Mesendoderm (in vitro differentiated cells): ENCODE results near the gene GPR160.

Source experiments
- DNase-seq: peaks from one replicate; pipeline ENCODE4 v3.0.0; 2013
- H2AK5ac ChIP-seq: 2 replicates; pipeline ENCODE4 v1.6.1; 2013; ENCODE audit warnings: low read length, inconsistent platforms
- H2BK120ac ChIP-seq: 2 replicates; pipeline ENCODE4 v1.6.1; 2013; ENCODE audit warnings: low read depth, mild to moderate bottlenecking, low read length, moderate library complexity, mixed read lengths
- H2BK15ac ChIP-seq: replicated peaks from 2 replicates; pipeline ENCODE4 v1.6.1; 2013; ENCODE audit warnings: low read depth, mild to moderate bottlenecking, moderate library complexity
- H2BK5ac ChIP-seq: 2 replicates; pipeline ENCODE4 v1.6.1; 2013; ENCODE audit warnings: low read length, inconsistent platforms
- H3K18ac ChIP-seq: 2 replicates; pipeline ENCODE4 v1.6.1; 2013; ENCODE audit warnings: mild to moderate bottlenecking, low read length, mixed read lengths
- H3K23ac ChIP-seq: one replicate; pipeline ENCODE4 v1.6.1; 2013; ENCODE audit warnings: low read length
- H3K27ac ChIP-seq: 2 replicates; pipeline ENCODE4 v1.5.1; 2013; ENCODE audit warnings: low read depth, mild to moderate bottlenecking, inconsistent platforms, low read length, moderate library complexity
- H3K27me3 ChIP-seq: 2 replicates; pipeline ENCODE4 v1.6.1; 2013; ENCODE audit warnings: low read length, control low read depth, mild to moderate bottlenecking, inconsistent platforms; ENCODE audit not compliant: insufficient read depth, poor library complexity
- H3K36me3 ChIP-seq: 2 replicates; pipeline ENCODE4 v1.6.1; 2013; ENCODE audit warnings: low read length, inconsistent platforms; ENCODE audit not compliant: control insufficient read depth, insufficient read depth
- H3K4ac ChIP-seq: one replicate; pipeline ENCODE4 v1.6.1; 2013; ENCODE audit warnings: low read depth, mild to moderate bottlenecking, low read length, moderate library complexity
- H3K4me1 ChIP-seq: 2 replicates; pipeline ENCODE4 v1.6.1; 2013; ENCODE audit warnings: low read depth, low read length, inconsistent platforms; ENCODE audit not compliant: control insufficient read depth
- H3K4me2 ChIP-seq: 2 replicates; pipeline ENCODE4 v1.6.1; 2013; ENCODE audit warnings: low read length
- H3K4me3 ChIP-seq: 2 replicates; pipeline ENCODE4 v1.5.1; 2013; ENCODE audit warnings: mild to moderate bottlenecking, low read length
- H3K56ac ChIP-seq: one replicate; pipeline ENCODE4 v1.6.1; 2013; ENCODE audit warnings: low read length
- H3K79me1 ChIP-seq: 2 replicates; pipeline ENCODE4 v1.6.1; 2013; ENCODE audit warnings: low read length, inconsistent platforms
- H3K79me2 ChIP-seq: 2 replicates; pipeline ENCODE4 v1.6.1; 2013; ENCODE audit warnings: mild to moderate bottlenecking, low read length; ENCODE audit not compliant: control insufficient read depth, insufficient read depth
- H3K9ac ChIP-seq: 2 replicates; pipeline ENCODE4 v1.6.1; 2013; ENCODE audit warnings: low read length, inconsistent platforms
- H4K5ac ChIP-seq: one replicate; pipeline ENCODE4 v1.6.1; 2013; ENCODE audit warnings: low read length
- H4K8ac ChIP-seq: one replicate; pipeline ENCODE4 v1.6.1; 2013; ENCODE audit warnings: low read depth, mild to moderate bottlenecking, control low read depth, low read length, moderate library complexity
- WGBS: extraction: QIAGEN DNeasy Blood & Tissue Kit; methylation state at CpG from one replicate; pipeline ENCODE4 v1.1.7; 2013; ENCODE audit warnings: low lambda C conversion rate, missing lambda C conversion rate; ENCODE audit not compliant: insufficient coverage; ENCODE audit errors: extremely low coverage; 5-methylcytosine and 5-hydroxymethylcytosine counted together

The GPR160 gene

GRCh38 chr3:170054204-170054603 lies 16.4 kb downstream of the GPR160 start:
- Histone ChIP-seq H3K27ac (no peak overlapping the region), H3K36me3 (no peaks in the 10 kb centered on the region), H3K79me2 (no peaks in the 10 kb centered on the region), H3K23ac (no peak overlapping the region), H2AK5ac (no peak overlapping the region), H4K8ac (no peak overlapping the region), H2BK15ac (no peak overlapping the region), H3K79me1 (no peaks in the 10 kb centered on the region), H3K4ac (no peak overlapping the region), H2BK5ac (no peak overlapping the region), H2BK120ac (no peak overlapping the region), H3K4me1 (no peaks in the 10 kb centered on the region), H3K56ac (no peak overlapping the region), H3K18ac (no peak overlapping the region), H3K4me3 (no peak overlapping the region), H3K4me2 (no peak overlapping the region), H3K27me3 (no peaks in the 10 kb centered on the region), H3K9ac (no peak overlapping the region), H4K5ac (no peak overlapping the region)
- DNase-seq: peak; percentile 27
- WGBS: no CpG with 5 or more reads among the region's 1 CpG

DNA sequence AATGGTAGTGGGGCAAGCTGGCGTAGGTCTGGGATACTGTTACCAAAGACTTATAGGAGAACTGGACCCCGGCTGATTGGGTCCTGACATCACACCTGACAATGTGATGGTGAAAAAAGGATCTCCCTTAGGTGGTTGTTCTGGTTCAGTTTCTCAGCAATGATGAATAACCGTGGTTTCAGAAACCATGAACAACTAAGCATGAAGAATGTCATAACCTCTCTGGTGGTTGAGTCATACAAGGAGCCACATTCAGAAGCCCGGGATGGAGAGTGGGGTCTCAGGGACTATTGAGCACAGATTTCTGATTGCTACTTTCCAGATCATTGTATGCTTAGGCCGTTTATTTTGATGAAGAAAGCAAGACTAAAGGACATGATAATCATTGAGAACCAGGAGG lies 17.4 kb downstream of the GPR160 start:
- H3K27me3 ChIP-seq: no peaks in the 10 kb centered on the region
- H3K4me2 ChIP-seq: no peak overlapping the region
- no CpG with 5 or more reads among the region's 5 CpGs for WGBS
- no peak overlapping the region for H2BK5ac ChIP-seq
- H3K18ac ChIP-seq: no peak overlapping the region
- DNase-seq: no peak
- H2AK5ac ChIP-seq: no peak overlapping the region
- no peak overlapping the region for H3K27ac ChIP-seq
- no peak overlapping the region for H2BK15ac ChIP-seq
- H3K4me1 ChIP-seq: peaks cover 3% of the 10 kb centered on the region
- H2BK120ac ChIP-seq: no peak overlapping the region
- H3K4me3 ChIP-seq: no peak overlapping the region
- H4K8ac ChIP-seq: no peak overlapping the region
- no peak overlapping the region for H4K5ac ChIP-seq
- H3K9ac ChIP-seq: no peak overlapping the region
- no peaks in the 10 kb centered on the region for H3K79me1 ChIP-seq
- no peak overlapping the region for H3K4ac ChIP-seq
- no peaks in the 10 kb centered on the region for H3K79me2 ChIP-seq
- H3K56ac ChIP-seq: no peak overlapping the region
- H3K36me3 ChIP-seq: no peaks in the 10 kb centered on the region
- H3K23ac ChIP-seq: no peak overlapping the region

GRCh38 chr3:170056710-170057454 lies 19.1 kb downstream of the GPR160 start:
- no peak overlapping the region for H3K18ac ChIP-seq
- H4K5ac ChIP-seq: no peak overlapping the region
- H3K56ac ChIP-seq: no peak overlapping the region
- H3K4me3 ChIP-seq: no peak overlapping the region
- no peak overlapping the region for H3K27ac ChIP-seq
- H3K4me1 ChIP-seq: peaks cover 3% of the 10 kb centered on the region
- DNase-seq: no peak
- H3K79me2 ChIP-seq: no peaks in the 10 kb centered on the region
- no peak overlapping the region for H2BK5ac ChIP-seq
- no CpG with 5 or more reads among the region's 3 CpGs for WGBS
- no peak overlapping the region for H2AK5ac ChIP-seq
- no peaks in the 10 kb centered on the region for H3K27me3 ChIP-seq
- H2BK15ac ChIP-seq: no peak overlapping the region
- H2BK120ac ChIP-seq: no peak overlapping the region
- no peaks in the 10 kb centered on the region for H3K36me3 ChIP-seq
- no peak overlapping the region for H4K8ac ChIP-seq
- H3K79me1 ChIP-seq: no peaks in the 10 kb centered on the region
- no peak overlapping the region for H3K9ac ChIP-seq
- H3K4me2 ChIP-seq: no peak overlapping the region
- H3K4ac ChIP-seq: no peak overlapping the region
- no peak overlapping the region for H3K23ac ChIP-seq

DNA sequence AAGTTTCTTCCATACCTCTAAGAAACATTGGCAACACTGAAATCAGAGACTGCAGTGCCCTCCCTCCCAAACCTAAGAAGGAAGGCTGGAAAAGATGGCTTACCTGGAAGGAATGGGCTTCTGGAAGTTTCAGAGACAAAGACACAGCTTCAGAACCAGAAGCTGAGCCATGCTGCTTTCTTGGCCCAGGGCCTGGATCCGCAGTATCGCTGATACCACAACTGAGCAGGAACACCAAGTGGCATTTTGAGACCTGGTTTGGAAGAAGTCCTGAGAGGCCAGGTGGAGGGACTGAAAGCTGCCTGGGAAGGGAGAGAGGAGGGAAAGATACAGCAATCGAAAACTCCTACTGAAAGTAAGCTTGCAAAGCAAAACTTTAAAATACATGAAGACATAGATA lies 19.8 kb downstream of the GPR160 start:
- no peak overlapping the region for H3K9ac ChIP-seq
- H3K23ac ChIP-seq: no peak overlapping the region
- H2BK15ac ChIP-seq: no peak overlapping the region
- no peak overlapping the region for H2AK5ac ChIP-seq
- H3K56ac ChIP-seq: no peak overlapping the region
- H2BK5ac ChIP-seq: no peak overlapping the region
- H3K27me3 ChIP-seq: no peaks in the 10 kb centered on the region
- H3K27ac ChIP-seq: no peak overlapping the region
- no peak overlapping the region for H4K8ac ChIP-seq
- H2BK120ac ChIP-seq: no peak overlapping the region
- H3K79me2 ChIP-seq: no peaks in the 10 kb centered on the region
- no peak overlapping the region for H3K4me3 ChIP-seq
- peaks cover 3% of the 10 kb centered on the region for H3K4me1 ChIP-seq
- H3K4ac ChIP-seq: no peak overlapping the region
- no CpG with 5 or more reads among the region's 3 CpGs for WGBS
- H4K5ac ChIP-seq: no peak overlapping the region
- H3K18ac ChIP-seq: no peak overlapping the region
- H3K4me2 ChIP-seq: no peak overlapping the region
- H3K36me3 ChIP-seq: no peaks in the 10 kb centered on the region
- DNase-seq: no peak
- H3K79me1 ChIP-seq: no peaks in the 10 kb centered on the region

GRCh38 chr3:170058127-170058526 lies 20.3 kb downstream of the GPR160 start:
- Histone ChIP-seq H2BK120ac (no peak overlapping the region), H3K4ac (no peak overlapping the region), H3K36me3 (no peaks in the 10 kb centered on the region), H3K4me3 (no peak overlapping the region), H3K56ac (no peak overlapping the region), H3K4me2 (no peak overlapping the region), H3K18ac (no peak overlapping the region), H2AK5ac (no peak overlapping the region), H3K79me1 (no peaks in the 10 kb centered on the region), H3K9ac (no peak overlapping the region), H3K79me2 (no peaks in the 10 kb centered on the region), H3K23ac (no peak overlapping the region), H2BK5ac (no peak overlapping the region), H4K8ac (no peak overlapping the region), H3K27ac (no peak overlapping the region), H3K27me3 (no peaks in the 10 kb centered on the region), H3K4me1 (peaks cover 3% of the 10 kb centered on the region), H2BK15ac (no peak overlapping the region), H4K5ac (no peak overlapping the region)
- no CpG with 5 or more reads among the region's 6 CpGs for WGBS
- no peak for DNase-seq

DNA sequence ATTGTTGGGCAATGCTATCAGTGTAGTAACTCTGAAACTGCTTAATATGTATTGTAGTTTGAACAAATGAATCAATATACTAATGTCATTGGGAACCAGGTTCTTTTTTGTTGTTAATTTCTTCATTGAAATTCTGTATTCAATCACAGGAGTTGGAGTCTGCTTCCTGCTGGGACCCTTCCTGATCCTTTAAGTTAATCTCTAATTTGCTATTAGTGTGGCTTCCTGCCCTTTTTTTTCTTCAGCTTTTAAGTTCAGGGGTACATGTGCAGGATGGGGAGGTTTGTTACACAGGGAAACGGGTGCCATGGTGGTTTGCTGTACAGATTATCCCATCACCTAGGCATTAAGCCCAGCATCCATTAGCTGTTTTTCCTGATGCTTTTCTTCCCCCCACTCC lies 21.7 kb downstream of the GPR160 start:
- H3K27ac ChIP-seq: no peak overlapping the region
- peaks cover 3% of the 10 kb centered on the region for H3K4me1 ChIP-seq
- H2BK5ac ChIP-seq: no peak overlapping the region
- H2AK5ac ChIP-seq: no peak overlapping the region
- no peak overlapping the region for H3K56ac ChIP-seq
- H3K79me1 ChIP-seq: no peaks in the 10 kb centered on the region
- H3K4me3 ChIP-seq: no peak overlapping the region
- H3K23ac ChIP-seq: no peak overlapping the region
- no peaks in the 10 kb centered on the region for H3K36me3 ChIP-seq
- no peak overlapping the region for H2BK15ac ChIP-seq
- no peak for DNase-seq
- no peak overlapping the region for H3K4ac ChIP-seq
- WGBS: no CpG with 5 or more reads among the region's 1 CpG
- no peak overlapping the region for H3K4me2 ChIP-seq
- H4K8ac ChIP-seq: no peak overlapping the region
- H3K18ac ChIP-seq: no peak overlapping the region
- H3K27me3 ChIP-seq: no peaks in the 10 kb centered on the region
- no peak overlapping the region for H3K9ac ChIP-seq
- no peak overlapping the region for H4K5ac ChIP-seq
- no peaks in the 10 kb centered on the region for H3K79me2 ChIP-seq
- H2BK120ac ChIP-seq: no peak overlapping the region
